ENCODE data around the gene KIF24.

- TF ChIP-seq CTCF (IDR thresholded peaks at IDR 0.05) (no peak), POLR2A (IDR thresholded peaks at IDR 0.05) (no peak)
Measured at GRCh38 chr9:34347800-34348158, 18.7 kb upstream of the KIF24 start.
